Smooth muscle cell (in vitro differentiated cells): ENCODE measurements around the gene NBL1. TPM values are rescaled to one million over a fixed set of nuclear protein-coding genes. Genes with fewer than 3 reads are reported as not detected.
A peak's percentile ranks its signal among the peaks of the same experiment; 100 is the strongest.

Experiments
- DNase-seq: peaks from one replicate; lab custom pipeline; 2025; ENCODE audit not compliant: unreplicated experiment; lab: John Stamatoyannopoulos, UW
- H2AFZ ChIP-seq: fragments of 200-600 bp; sonication (generic); 2 replicates; pipeline ENCODE4 v1.6.0; 2016; ENCODE audit warnings: antibody characterized with exemption, low read depth, mild to moderate bottlenecking
- H3F3A ChIP-seq: fragments of 200-600 bp; sonication (generic); 2 replicates; pipeline ENCODE4 v1.6.0; 2017; ENCODE audit warnings: antibody characterized with exemption, low read depth
- H3K27ac ChIP-seq: fragments of 200-600 bp; sonication (generic); 2 replicates; pipeline ENCODE4 v1.5.1; 2016; ENCODE audit warnings: low read depth, mild to moderate bottlenecking
- H3K27me3 ChIP-seq: fragments of 200-600 bp; sonication (generic); 2 replicates; pipeline ENCODE4 v1.6.1; 2016; ENCODE audit warnings: low read depth, mild to moderate bottlenecking
- H3K36me3 ChIP-seq: fragments of 200-600 bp; sonication (generic); 2 replicates; pipeline ENCODE4 v1.5.1; 2016; ENCODE audit warnings: low read depth
- H3K4me1 ChIP-seq: fragments of 200-600 bp; sonication (generic); 2 replicates; pipeline ENCODE4 v1.5.1; 2016; ENCODE audit warnings: low read depth
- H3K4me2 ChIP-seq: fragments of 200-600 bp; sonication (generic); 2 replicates; pipeline ENCODE4 v1.6.0; 2016; ENCODE audit warnings: mild to moderate bottlenecking
- H3K4me3 ChIP-seq: fragments of 200-600 bp; sonication (generic); 2 replicates; pipeline ENCODE4 v1.5.1; 2016; ENCODE audit warnings: mild to moderate bottlenecking
- H3K79me2 ChIP-seq: fragments of 200-600 bp; sonication (generic); 2 replicates; pipeline ENCODE4 v1.6.0; 2016; ENCODE audit warnings: low read depth, mild to moderate bottlenecking
- H3K9ac ChIP-seq: fragments of 200-600 bp; sonication (generic); 2 replicates; pipeline ENCODE4 v1.6.0; 2016; ENCODE audit warnings: low read depth
- H3K9me3 ChIP-seq: fragments of 200-600 bp; sonication (generic); replicated peaks from 2 replicates; pipeline ENCODE4 v1.5.1; 2016; ENCODE audit warnings: low read depth
- H4K20me1 ChIP-seq: fragments of 200-600 bp; sonication (generic); 2 replicates; pipeline ENCODE4 v1.6.0; 2016; ENCODE audit warnings: low read depth
- WGBS: methylation state at CpG from one replicate; pipeline ENCODE4 v1.1.7; 2016; ENCODE audit warnings: low lambda C conversion rate; 5-methylcytosine and 5-hydroxymethylcytosine counted together
- polyA plus RNA-seq: library from polyadenylated mRNA; unstranded; fragments of >200 nt; fragmentation: Nextera tagmentation; extraction: Ambion mirVana; gene quantifications from 2 replicates; pipeline ENCODE4 v1.2.1, GENCODE V29; 2016
- total RNA-seq: library from RNA; depleted of rRNA; stranded (reverse); fragments of >200 nt; gene quantifications from 2 replicates; pipeline ENCODE4 v1.2.3, GENCODE V29; 2014
- TF ChIP-seq, protein P1 (sequence below): fragments of 200-600 bp; sonication (generic); IDR thresholded peaks from 2 replicates; pipeline ENCODE4 v1.5.1; 2017; ENCODE audit warnings: borderline replicate concordance, mild to moderate bottlenecking, antibody characterized with exemption; ENCODE audit not compliant: insufficient read depth, poor library complexity, severe bottlenecking

The NBL1 gene
- total and polyA plus RNA-seq, 2 experiments from 2014 or later, result 9.4 to 35.9 TPM

DNA sequence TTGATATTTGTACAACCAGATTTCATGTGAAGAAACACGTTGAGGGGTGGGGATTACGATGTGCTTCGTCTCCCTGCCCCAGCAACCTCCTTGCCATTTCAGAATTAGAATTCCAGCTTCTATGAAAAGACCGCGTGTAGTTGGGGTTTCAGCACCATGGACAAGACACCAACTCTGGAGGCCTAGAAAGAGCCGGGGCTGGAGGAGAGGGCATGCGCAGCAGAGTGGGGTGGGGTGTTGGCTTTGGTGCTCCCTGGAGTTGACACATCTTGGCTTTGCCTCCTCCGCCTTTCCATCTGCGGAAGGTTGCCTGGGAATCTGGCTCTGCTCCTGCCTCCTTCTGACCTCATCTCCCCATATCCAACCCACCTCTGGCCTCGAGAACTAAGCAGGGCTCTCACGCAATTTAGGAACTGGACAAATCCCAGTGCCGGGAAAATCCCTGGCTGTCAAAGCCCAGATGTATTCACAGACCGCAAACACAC lies 32.4 kb downstream of the NBL1 start:
- 33% methylated on average over 13 of the region's 13 CpGs for WGBS
- DNase-seq, result peak; percentile 12

DNA sequence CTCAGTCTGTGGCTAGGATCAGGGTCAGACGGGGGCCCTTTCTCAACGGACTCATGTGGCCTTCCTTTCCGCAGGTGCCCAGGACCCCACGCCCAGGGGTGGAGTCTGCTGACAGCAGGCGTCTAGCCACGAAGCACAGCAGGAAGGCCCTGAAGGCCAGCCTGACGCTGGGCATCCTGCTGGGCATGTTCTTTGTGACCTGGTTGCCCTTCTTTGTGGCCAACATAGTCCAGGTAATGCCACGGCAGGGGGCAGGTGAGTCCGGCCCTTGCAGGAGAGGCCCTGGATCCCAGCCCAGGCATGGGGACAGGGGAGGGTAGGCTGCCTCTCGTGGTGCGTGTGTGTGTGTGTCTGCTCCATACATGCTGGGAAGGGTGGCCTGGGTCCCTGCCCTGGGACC lies 34.4 kb downstream of the NBL1 start:
- no peaks in the 10 kb centered on the region for H3K36me3 ChIP-seq
- H3K9ac ChIP-seq, result no peak overlapping the region
- no peaks in the 10 kb centered on the region for H4K20me1 ChIP-seq
- TF ChIP-seq, protein P1, sequence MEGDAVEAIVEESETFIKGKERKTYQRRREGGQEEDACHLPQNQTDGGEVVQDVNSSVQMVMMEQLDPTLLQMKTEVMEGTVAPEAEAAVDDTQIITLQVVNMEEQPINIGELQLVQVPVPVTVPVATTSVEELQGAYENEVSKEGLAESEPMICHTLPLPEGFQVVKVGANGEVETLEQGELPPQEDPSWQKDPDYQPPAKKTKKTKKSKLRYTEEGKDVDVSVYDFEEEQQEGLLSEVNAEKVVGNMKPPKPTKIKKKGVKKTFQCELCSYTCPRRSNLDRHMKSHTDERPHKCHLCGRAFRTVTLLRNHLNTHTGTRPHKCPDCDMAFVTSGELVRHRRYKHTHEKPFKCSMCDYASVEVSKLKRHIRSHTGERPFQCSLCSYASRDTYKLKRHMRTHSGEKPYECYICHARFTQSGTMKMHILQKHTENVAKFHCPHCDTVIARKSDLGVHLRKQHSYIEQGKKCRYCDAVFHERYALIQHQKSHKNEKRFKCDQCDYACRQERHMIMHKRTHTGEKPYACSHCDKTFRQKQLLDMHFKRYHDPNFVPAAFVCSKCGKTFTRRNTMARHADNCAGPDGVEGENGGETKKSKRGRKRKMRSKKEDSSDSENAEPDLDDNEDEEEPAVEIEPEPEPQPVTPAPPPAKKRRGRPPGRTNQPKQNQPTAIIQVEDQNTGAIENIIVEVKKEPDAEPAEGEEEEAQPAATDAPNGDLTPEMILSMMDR, result no peak
- no peaks in the 10 kb centered on the region for H3K27me3 ChIP-seq
- H3K4me1 ChIP-seq, result no peaks in the 10 kb centered on the region
- H3K27ac ChIP-seq, result no peak overlapping the region
- H3F3A ChIP-seq, result no peaks in the 10 kb centered on the region
- H2AFZ ChIP-seq, result no peak overlapping the region
- 90% methylated on average over 11 of the region's 11 CpGs for WGBS
- H3K4me3 ChIP-seq, result no peak overlapping the region
- no peak overlapping the region for H3K4me2 ChIP-seq
- no peak for DNase-seq
- H3K9me3 ChIP-seq, result no peaks in the 10 kb centered on the region
- no peaks in the 10 kb centered on the region for H3K79me2 ChIP-seq

More for the DNA sequence above, 32.4 kb downstream of the NBL1 start:
- Histone ChIP-seq H3K4me3 (no peak overlapping the region), H3F3A (no peaks in the 10 kb centered on the region), H3K9ac (no peak overlapping the region), H2AFZ (no peak overlapping the region), H3K27me3 (peaks cover 2% of the 10 kb centered on the region), H3K79me2 (no peaks in the 10 kb centered on the region), H3K4me2 (no peak overlapping the region), H3K36me3 (no peaks in the 10 kb centered on the region), H3K9me3 (no peaks in the 10 kb centered on the region), H3K27ac (no peak overlapping the region), H4K20me1 (peaks cover 1% of the 10 kb centered on the region), H3K4me1 (no peaks in the 10 kb centered on the region)
- TF ChIP-seq, protein P1, result no peak

DNA sequence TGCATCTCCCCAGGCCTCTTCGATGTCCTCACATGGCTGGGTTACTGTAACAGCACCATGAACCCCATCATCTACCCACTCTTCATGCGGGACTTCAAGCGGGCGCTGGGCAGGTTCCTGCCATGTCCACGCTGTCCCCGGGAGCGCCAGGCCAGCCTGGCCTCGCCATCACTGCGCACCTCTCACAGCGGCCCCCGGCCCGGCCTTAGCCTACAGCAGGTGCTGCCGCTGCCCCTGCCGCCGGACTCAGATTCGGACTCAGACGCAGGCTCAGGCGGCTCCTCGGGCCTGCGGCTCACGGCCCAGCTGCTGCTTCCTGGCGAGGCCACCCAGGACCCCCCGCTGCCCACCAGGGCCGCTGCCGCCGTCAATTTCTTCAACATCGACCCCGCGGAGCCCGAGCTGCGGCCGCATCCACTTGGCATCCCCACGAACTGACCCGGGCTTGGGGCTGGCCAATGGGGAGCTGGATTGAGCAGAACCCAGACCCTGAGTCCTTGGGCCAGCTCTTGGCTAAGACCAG lies 34.9 kb downstream of the NBL1 start:
- no peak overlapping the region for H2AFZ ChIP-seq
- DNase-seq, result no peak
- WGBS, result 93% methylated on average over 34 of the region's 34 CpGs
- no peaks in the 10 kb centered on the region for H3K27me3 ChIP-seq
- H3K9me3 ChIP-seq, result no peaks in the 10 kb centered on the region
- no peak overlapping the region for H3K4me2 ChIP-seq
- H3K36me3 ChIP-seq, result no peaks in the 10 kb centered on the region
- H3K27ac ChIP-seq, result no peak overlapping the region
- H3K4me1 ChIP-seq, result no peaks in the 10 kb centered on the region
- H3K79me2 ChIP-seq, result no peaks in the 10 kb centered on the region
- no peak overlapping the region for H3K9ac ChIP-seq
- TF ChIP-seq, protein P1, result no peak
- no peak overlapping the region for H3K4me3 ChIP-seq
- H4K20me1 ChIP-seq, result no peaks in the 10 kb centered on the region
- H3F3A ChIP-seq, result no peaks in the 10 kb centered on the region

DNA sequence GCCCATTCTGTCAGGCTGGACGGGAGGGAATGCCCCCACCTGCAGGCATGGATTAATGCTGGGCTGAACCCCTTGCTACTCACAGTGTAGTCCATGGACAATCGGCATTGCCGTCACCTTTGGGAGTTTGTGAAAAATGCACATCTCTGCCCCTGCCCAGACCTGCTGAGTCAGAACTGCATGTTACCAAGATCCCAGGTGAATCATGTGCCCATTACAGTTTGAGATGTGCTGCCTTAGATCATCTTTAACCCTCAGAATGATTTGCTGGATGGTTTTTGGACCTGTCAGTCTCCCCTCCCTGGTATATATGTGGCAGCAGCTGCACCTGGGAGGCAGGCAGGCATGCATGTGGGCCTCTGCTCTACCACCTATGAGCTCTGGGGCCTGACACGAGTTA lies 35.6 kb downstream of the NBL1 start:
- 88% methylated on average over 4 of the region's 4 CpGs for WGBS
- no peak overlapping the region for H3K4me2 ChIP-seq
- H3K9me3 ChIP-seq, result no peaks in the 10 kb centered on the region
- H3K4me3 ChIP-seq, result no peak overlapping the region
- no peaks in the 10 kb centered on the region for H3K27me3 ChIP-seq
- DNase-seq, result no peak
- H3K4me1 ChIP-seq, result no peaks in the 10 kb centered on the region
- H3K79me2 ChIP-seq, result no peaks in the 10 kb centered on the region
- H4K20me1 ChIP-seq, result no peaks in the 10 kb centered on the region
- no peak overlapping the region for H3K27ac ChIP-seq
- TF ChIP-seq, protein P1, result no peak
- H2AFZ ChIP-seq, result no peak overlapping the region
- no peaks in the 10 kb centered on the region for H3F3A ChIP-seq
- no peaks in the 10 kb centered on the region for H3K36me3 ChIP-seq
- H3K9ac ChIP-seq, result no peak overlapping the region
